Umbilical cord (tissue), 2 donors: Measurements from ENCODE around the gene PSMB5. TPM values are rescaled to one million over a fixed set of nuclear protein-coding genes. Genes with fewer than 3 reads are reported as not detected.

Source experiments
- DNase-seq: peaks from one replicate; pipeline ENCODE4 v3.0.0-alpha.2; 2015; ENCODE audit warnings: low spot score
- total RNA-seq: library from RNA; depleted of rRNA; stranded (reverse); fragments of >200 nt; gene quantifications from one replicate; pipeline ENCODE4 v1.2.3, GENCODE V29; 2014; ENCODE audit warnings: low replicate concordance; ENCODE audit not compliant: insufficient read depth

The PSMB5 gene
- total RNA-seq, 1 donor from 2014 or later, result 100 TPM

- peak; percentile 59 for DNase-seq
Measured at GRCh38 chr14:23043754-23044153, 9.1 kb upstream of the PSMB5 start.

DNA sequence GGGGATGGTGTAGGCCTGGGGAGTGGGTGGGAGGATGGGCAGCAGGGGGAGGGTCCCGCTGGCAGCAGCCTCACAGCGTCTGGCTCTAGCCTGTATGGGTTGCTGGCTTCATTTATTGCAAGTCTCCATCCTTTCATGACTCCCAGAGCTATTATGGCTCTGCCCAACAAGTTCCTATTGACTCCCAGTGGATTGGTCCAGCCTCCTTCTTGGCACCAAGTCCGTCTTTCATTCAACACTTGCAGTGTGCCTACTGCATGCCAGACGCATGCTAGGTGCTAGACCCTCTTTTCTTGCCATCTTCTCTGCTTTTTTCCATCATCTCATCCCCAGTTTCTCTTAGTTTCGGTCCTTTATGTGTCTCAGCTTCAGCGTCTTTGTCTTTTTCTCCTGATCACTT, 8.4 kb upstream of the PSMB5 start:
- DNase-seq, result no peak

GRCh38 chr14:23042162-23042965, 7.7 kb upstream of the PSMB5 start, which contains the start of gene PSMB11:
Gene PSMB11 (plus strand): TSS chr14:23042212. CDS start chr14:23042226, 14 bp downstream.
- DNase-seq, result no peak

DNA sequence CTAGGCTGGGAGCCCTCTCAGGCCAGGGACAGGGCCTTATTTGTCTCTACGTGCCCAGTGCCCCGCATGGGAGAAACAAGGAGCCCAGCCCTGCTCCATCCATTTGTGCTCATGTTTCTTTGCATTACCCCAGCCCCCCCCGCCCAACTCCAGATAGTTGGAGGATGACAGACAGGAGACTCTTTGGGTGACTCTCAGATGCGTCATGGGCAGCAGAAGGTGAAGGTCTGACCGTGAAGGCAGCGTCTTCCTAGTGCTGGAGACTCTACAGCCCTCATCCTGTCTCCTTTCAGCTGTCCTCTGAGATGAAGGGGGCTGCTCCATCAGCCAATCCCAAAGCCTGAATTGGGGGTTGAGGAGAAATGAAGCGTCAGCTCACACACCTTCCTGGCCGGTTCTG, 7.0 kb upstream of the PSMB5 start:
- DNase-seq, result no peak

DNA sequence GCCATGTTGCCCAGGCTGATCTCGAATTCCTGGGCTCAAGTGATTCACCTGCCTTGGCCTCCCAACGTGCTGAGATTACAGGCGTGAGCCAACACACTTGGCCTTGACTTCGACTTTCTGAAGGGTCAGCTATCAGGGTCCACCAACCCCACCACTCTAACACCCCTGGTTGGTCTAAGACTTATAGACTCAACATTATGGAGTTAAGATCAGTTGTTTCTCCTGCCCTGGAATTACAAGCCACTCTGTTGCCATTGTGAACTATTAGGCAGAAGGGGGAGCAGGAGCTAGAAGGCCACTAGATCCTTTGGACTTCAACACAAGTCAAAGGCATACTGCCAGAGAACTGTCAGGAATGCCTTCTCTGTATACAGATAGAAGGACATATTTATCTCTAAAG, 5.4 kb upstream of the PSMB5 start:
- no peak for DNase-seq

GRCh38 chr14:23035303-23036144, 824 bp upstream of the PSMB5 start:
- DNase-seq, result no peak

DNA sequence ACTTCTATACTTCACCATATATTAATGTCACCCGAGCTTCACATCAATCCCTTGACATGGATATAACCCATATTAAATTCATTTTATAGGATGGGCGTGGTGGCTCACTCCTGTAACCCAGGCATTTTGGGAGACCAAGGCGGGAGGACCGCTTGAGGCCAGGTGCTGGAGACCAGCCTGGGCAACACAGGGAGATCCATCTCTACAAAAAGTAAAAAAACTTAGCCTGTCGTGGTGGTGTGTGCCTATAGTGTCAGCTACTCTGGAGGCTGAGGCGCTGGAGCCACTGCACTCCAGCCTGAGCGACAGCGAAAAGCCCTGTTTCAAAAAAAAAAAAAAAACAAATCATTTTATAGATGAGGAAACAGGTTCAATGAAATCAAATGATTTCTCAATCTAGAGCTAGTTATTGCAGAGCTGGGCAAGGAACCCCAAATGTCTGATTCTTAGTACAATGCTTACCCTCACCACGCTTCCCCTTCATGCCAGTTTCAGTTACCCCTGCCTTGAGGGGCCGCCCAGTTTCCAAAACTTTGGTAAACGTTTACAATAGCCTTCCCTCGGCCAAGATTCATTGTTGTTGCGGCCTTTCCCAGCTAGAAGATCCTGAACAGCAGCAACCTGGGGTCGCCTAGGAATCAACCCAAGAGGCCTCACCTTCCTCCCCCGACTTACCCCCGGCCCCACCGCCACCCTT, 751 bp downstream of the PSMB5 start:
- no peak for DNase-seq

DNA sequence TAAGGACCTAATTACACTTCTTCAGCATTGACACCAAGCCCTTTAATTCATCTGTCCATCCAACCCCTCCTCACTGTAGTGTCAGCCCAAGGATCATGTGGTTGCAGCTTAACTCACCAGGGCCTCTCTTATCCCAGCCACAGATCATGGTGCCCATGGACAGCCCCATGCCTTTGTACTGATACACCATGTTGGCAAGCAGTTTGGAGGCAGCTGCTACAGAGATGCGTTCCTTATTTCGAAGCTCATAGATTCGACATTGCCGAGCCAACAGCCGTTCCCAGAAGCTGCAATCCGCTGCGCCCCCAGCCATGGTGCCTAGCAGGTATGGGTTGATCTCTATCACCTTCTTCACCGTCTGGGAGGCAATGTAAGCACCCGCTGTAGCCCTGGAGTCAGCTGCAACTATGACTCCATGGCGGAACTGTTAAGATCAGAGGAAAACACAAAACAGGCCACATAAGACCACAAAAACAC, 1.4 kb downstream of the PSMB5 start:
- DNase-seq, result no peak

DNA sequence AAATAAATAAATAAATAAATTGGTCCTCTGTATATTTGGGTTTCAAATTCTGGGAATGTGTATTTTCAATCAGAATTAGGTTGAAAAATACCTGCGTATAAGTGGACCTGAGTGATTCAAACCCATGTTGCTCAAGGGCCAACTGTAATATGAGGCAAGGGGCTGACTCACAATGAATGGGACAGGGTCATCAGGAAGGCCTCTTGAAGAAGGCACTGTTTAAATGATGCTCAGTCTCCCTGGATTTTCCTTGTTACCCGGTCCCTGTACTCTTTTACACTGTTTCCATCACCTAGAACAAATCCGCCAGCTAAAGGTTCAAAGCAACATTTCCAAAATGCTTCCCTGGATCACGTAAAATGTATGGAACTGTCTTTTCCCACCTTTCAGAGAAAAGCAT, 3.8 kb downstream of the PSMB5 start:
- no peak for DNase-seq

GRCh38 chr14:23028799-23029198, 5.9 kb downstream of the PSMB5 start:
- DNase-seq, result no peak

DNA sequence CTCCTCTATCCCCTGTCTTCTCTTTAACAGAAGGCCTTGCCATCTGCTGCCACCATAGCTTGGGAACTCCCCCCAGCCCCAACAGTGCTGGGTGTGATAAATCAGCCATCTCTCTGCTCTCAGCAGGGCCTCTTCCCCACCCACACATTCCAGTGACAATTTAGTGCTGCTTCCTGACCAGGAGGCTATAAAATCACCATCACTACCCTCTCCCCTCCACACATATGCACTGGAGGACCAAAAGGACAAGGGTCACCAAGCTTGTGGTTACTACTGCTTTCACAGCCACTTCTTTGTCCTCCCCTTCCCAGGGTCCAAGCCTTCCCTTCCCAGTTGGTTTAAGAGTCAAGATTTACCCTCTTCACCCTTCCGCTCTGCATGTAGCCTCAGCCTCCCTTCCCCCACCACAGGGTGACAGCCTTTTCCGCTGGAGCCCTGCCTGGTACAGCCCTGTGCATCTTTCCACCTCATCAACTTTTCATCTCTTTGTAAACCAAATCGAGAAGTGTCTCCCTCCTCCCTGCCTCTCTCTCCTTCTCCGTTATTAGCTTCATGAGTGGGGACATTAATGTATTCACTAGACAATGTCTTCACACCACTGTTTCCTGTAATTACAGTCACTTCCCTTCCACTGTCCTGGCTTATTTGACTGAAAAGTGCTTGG, 9.4 kb downstream of the PSMB5 start:
- DNase-seq, result no peak

DNA sequence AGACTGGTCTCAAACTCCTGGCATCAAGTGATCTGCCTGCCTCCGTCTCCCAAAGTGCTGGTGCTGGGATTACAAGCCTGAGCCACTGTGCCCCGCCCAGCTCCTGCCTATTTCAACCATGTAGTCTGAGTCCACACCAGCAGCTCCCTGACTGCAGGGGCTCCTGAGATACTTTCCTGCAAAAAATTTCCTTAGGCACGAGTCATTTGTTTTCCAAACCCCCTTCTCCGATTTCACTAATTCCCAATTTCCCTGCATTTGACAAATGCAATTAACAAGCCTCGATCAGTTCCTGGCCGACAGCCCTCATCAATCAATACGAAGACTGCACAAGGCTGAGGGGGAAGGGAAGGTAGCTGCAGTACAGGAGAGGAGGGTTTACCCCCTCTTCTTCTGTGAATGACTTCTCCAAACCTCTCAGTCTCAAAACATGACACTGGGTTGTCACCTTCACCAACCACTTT, 10.1 kb downstream of the PSMB5 start:
- DNase-seq, result no peak

DNA sequence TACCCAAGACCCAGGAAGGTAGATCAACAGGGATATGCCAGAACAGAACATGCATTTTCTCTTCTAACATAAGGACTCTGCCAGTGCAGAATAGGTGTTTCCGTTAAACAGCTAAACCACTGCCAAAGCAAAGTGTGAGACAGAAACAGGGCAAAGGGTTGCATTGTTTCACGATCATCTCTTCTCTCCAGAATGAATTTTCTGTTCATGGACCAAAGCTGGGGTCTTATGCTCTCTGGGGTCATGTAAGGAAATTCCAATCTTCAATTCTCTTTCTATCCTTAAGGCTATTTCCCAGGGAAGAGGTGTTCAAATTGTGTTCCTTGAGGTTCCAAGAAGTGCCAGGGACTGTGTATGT, 10.9 kb downstream of the PSMB5 start:
- DNase-seq, result no peak

- DNase-seq, result no peak
Measured at GRCh38 chr14:23023022-23023794, 11.5 kb downstream of the PSMB5 start.

- no peak for DNase-seq
Measured at GRCh38 chr14:23021889-23022442, 12.7 kb downstream of the PSMB5 start.

DNA sequence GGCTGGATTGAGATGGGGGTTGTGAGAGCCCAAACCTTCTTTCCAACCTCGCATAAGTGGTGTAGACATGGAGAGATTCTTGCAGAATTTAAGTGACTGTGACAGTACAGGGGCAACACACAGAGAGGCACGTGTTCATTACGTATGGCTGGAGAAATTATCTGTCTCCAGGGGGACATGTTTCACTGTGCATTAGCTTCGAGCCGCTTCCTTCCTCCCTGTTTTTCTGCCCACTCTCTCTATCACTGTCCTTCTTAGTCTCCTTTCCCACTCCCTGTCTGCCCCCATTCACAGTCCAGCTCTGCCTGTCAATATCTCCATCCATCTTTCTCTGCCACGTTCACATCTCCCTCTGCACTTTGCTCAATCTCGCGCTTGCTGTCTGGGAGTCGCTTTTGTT, 13.3 kb downstream of the PSMB5 start:
- DNase-seq, result no peak

- no peak for DNase-seq
Measured at GRCh38 chr14:23020143-23021128, 14.3 kb downstream of the PSMB5 start.

DNA sequence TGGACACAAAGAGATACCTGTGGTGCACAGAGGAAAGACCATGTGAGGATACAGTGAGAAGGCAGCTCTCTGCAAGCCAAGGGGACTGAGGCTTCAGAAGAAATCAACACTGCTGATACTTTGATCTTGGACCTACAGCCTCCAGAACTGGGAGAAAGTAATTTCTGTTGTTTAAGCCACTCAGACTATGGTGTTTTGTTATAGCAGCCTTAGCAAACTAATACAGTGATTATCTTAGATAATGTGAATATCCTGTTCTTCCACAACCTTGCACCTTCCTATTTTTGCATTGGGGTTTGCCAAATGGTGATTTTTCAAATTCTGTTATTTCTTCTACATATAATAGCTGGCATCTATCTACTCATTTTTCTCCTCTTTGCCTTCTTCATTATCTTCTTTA, 16.6 kb downstream of the PSMB5 start:
- DNase-seq, result no peak

DNA sequence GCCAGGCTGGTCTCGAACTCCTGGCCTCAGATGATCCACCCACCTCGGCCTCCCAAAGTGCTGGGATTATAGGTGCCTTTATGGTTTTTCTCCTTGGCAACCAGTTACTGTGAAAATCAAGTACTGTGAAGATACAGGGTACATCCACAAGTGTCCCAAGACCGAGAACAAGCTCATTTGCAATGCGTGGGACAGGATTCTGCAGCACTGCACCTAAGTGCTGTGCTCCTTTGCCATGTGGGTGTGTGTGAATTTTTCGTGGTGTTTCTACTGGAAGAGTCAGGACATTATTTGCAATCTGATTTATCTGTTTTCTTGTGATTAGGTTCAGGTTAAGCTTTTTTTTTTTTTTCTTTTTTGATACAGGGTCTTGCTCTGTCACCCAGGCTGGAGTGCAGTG, 17.6 kb downstream of the PSMB5 start:
- DNase-seq, result no peak
